GM12878 (cell line): ENCODE data around the gene CENPX. TPM values are rescaled to one million over a fixed set of nuclear protein-coding genes. Genes with fewer than 3 reads are reported as not detected.
A peak's percentile ranks its signal among the peaks of the same experiment; 100 is the strongest.

Experiments
- ATAC-seq: fragments of 200-7000 bp; cut with Tn5 transposase; 3 replicates; pipeline ENCODE4 v1.9.1; 2020; ENCODE audit warnings: mild to moderate bottlenecking, moderate library complexity
- BruUV-seq: library from RNA; stranded (reverse); fragments of 400-500 nt; replicated peaks from 2 replicates; lab custom pipeline; 2021; lab: Mats Ljungman, UMichigan
- CTCF ChIA-PET: fragments of 300-600 bp; sonication (Branson Sonifier 250); formaldehyde crosslinking; extraction: SDS; loops from one replicate; lab custom pipeline; 2021; ENCODE audit warnings: inconsistent platforms; lab: Yijun Ruan, JAX
- POLR2A ChIA-PET: fragments of 350-600 bp; formaldehyde crosslinking; extraction: SDS; loops from one replicate; lab custom pipeline; 2021; ENCODE audit warnings: inconsistent platforms; lab: Charles Lee
- RAD21 ChIA-PET: fragments of 300-600 bp; sonication (Branson Sonifier 250); formaldehyde crosslinking; loops from one replicate; lab custom pipeline; 2023; ENCODE audit warnings: antibody characterized with exemption; ENCODE audit not compliant: unreplicated experiment; lab: Charles Lee
- SMC1A ChIA-PET: fragments of 300-600 bp; sonication (Branson Sonifier 250); formaldehyde crosslinking; loops from one replicate; lab custom pipeline; 2023; ENCODE audit not compliant: unreplicated experiment, uncharacterized antibody; lab: Charles Lee
- DNase-seq: peaks from one replicate; pipeline ENCODE4 v3.0.0-alpha.2; 2011; ENCODE audit warnings: low read depth, low spot score
- FAIRE-seq: peaks from 3 replicates; lab custom pipeline; 2011; peaks lifted over from hg19 to GRCh38; lab: Jason Lieb, UNC
- H2AFZ ChIP-seq: 2 replicates; pipeline ENCODE4 v1.6.0; 2011; ENCODE audit warnings: low read depth, low read length, control low read depth; ENCODE audit not compliant: control insufficient read depth
- H3K27ac ChIP-seq: 2 replicates; pipeline ENCODE4 v1.5.1; 2011; ENCODE audit warnings: control low read depth; ENCODE audit not compliant: control insufficient read depth, insufficient read depth
- H3K27me3 ChIP-seq, 2 experiments: replicated peaks in 1 of 2; 2 replicates each; pipeline versions ENCODE4 v1.6.0 to v1.6.1; 2011; ENCODE audit warnings: low read length in 1 of 2; ENCODE audit not compliant: control insufficient read depth in 2 of 2, insufficient read depth in 2 of 2
- H3K36me3 ChIP-seq, 2 experiments: 2 replicates each; pipeline ENCODE4 v1.5.1; 2011; ENCODE audit warnings: low read length in 1 of 2; ENCODE audit not compliant: control insufficient read depth in 2 of 2, insufficient read depth in 2 of 2
- H3K4me1 ChIP-seq: 2 replicates; pipeline ENCODE4 v1.6.1; 2011; ENCODE audit warnings: mild to moderate bottlenecking, low read length, moderate library complexity, mixed read lengths; ENCODE audit not compliant: control insufficient read depth, insufficient read depth
- H3K4me2 ChIP-seq: 2 replicates; pipeline ENCODE4 v1.6.0; 2011; ENCODE audit warnings: control low read depth; ENCODE audit not compliant: control insufficient read depth, insufficient read depth
- H3K4me3 ChIP-seq: fragments of 200-600 bp; sonication (generic); 2 replicates; pipeline ENCODE4 v1.5.1; 2016
- H3K79me2 ChIP-seq: 2 replicates; pipeline ENCODE4 v1.6.0; 2011; ENCODE audit warnings: low read length; ENCODE audit not compliant: control insufficient read depth, insufficient read depth
- H3K9ac ChIP-seq: 2 replicates; pipeline ENCODE4 v1.8.0; 2011; ENCODE audit warnings: low read length, control low read depth, mixed read lengths; ENCODE audit not compliant: control insufficient read depth, insufficient read depth
- H3K9me3 ChIP-seq: replicated peaks from 3 replicates; pipeline ENCODE4 v1.5.1; 2011; ENCODE audit warnings: mild to moderate bottlenecking, low read length; ENCODE audit not compliant: control insufficient read depth, insufficient read depth
- H4K20me1 ChIP-seq: 2 replicates; pipeline ENCODE4 v1.6.0; 2011; ENCODE audit not compliant: control insufficient read depth, insufficient read depth
- BCL11A ChIP-seq: IDR thresholded peaks from 2 replicates; pipeline ENCODE4 v1.6.1; 2011; ENCODE audit warnings: low read depth, low read length
- BHLHE40 ChIP-seq, 2 experiments: fragments of 450-650 bp in 1 of 2; IDR thresholded peaks; 2 replicates each; pipeline ENCODE4 v1.6.1; 2011 to 2017; ENCODE audit warnings: low read depth in 2 of 2, borderline replicate concordance in 1 of 2, improper control_type of control experiment in 1 of 2, low read length in 1 of 2, mild to moderate bottlenecking in 1 of 2
- CHD2 ChIP-seq: IDR thresholded peaks from 2 replicates; pipeline ENCODE4 v1.6.1; 2011; ENCODE audit warnings: low read depth, low read length, improper control_type of control experiment, borderline replicate concordance
- LARP7 ChIP-seq: fragments of 450-650 bp; IDR thresholded peaks from 2 replicates; pipeline ENCODE4 v1.6.1; 2017; ENCODE audit warnings: mild to moderate bottlenecking
- MYC ChIP-seq: IDR thresholded peaks from 2 replicates; pipeline ENCODE4 v1.6.1; 2011; ENCODE audit warnings: mild to moderate bottlenecking, low read length, moderate library complexity, inconsistent platforms; ENCODE audit not compliant: insufficient read depth, insufficient replicate concordance, insufficient read length, severe bottlenecking
- NBN ChIP-seq: fragments of 450-650 bp; IDR thresholded peaks from 2 replicates; pipeline ENCODE4 v1.6.1; 2016
- SMAD1 ChIP-seq: fragments of 450-650 bp; IDR thresholded peaks from 2 replicates; pipeline ENCODE4 v1.6.1; 2018; ENCODE audit warnings: mild to moderate bottlenecking, low read depth; ENCODE audit not compliant: partially characterized antibody
- TCF12 ChIP-seq: IDR thresholded peaks from 2 replicates; pipeline ENCODE4 v1.6.1; 2011; ENCODE audit warnings: low read depth, mild to moderate bottlenecking, low read length
- WGBS: methylation state at CpG from one replicate; pipeline ENCODE4 v1.1.6; 2016; ENCODE audit warnings: low lambda C conversion rate; ENCODE audit not compliant: insufficient replicate concordance, insufficient coverage; ENCODE audit errors: missing lambda C conversion rate; 5-methylcytosine and 5-hydroxymethylcytosine counted together
- in situ Hi-C: fragments of 300-500 bp; cut with MboI; formaldehyde crosslinking; loops from 9 replicates; pipeline ENCODE4 v1.14.3; 2018; ENCODE audit warnings: mixed read lengths
- intact Hi-C: fragments of 100-400 bp; cut with micrococcal nuclease; formaldehyde crosslinking; loops from one replicate; pipeline ENCODE4 v1.14.2; 2022; ENCODE audit not compliant: unreplicated experiment
- polyA plus RNA-seq, 11 experiments: library from polyadenylated mRNA; depleted of rRNA in 4 of 11; unstranded in 6 of 11; stranded (reverse) in 5 of 11; fragments of >200 nt; fragmentation: Nextera tagmentation in 4 of 11; fragmentation: Illumina TruSeq in 1 of 11; extraction: Ambion mirVana in 4 of 11; extraction: Trizol in 1 of 11; gene quantifications; 1 replicate in 1 of 11; 2 replicates in 10 of 11; pipeline versions ENCODE4 v1.2.1 to v1.2.3, GENCODE V29; 2011 to 2016; ENCODE audit warnings: inconsistent platforms in 2 of 11, missing spikeins in 2 of 11, low read depth in 1 of 11
- total RNA-seq, 4 experiments: library from RNA; depleted of rRNA in 3 of 4; stranded (reverse); fragments of >200 nt in 3 of 4; fragmentation: Illumina TruSeq in 1 of 4; extraction: Trizol in 1 of 4; gene quantifications; 2 replicates each; pipeline versions ENCODE4 v1.2.1 to v1.2.3, GENCODE V29; 2013 to 2021
- TF ChIP-seq, protein P1 (sequence below): fragments of 450-650 bp; IDR thresholded peaks from 2 replicates; pipeline ENCODE4 v1.6.1; 2017; ENCODE audit warnings: mild to moderate bottlenecking, moderate library complexity

CENPX gene
- total and polyA plus RNA-seq, 10 of the 15 experiments (the other 5 are each of a cell fraction or from before 2014, with no cell fraction given) = 11.7 to 182 (median 71.9) TPM

DNA sequence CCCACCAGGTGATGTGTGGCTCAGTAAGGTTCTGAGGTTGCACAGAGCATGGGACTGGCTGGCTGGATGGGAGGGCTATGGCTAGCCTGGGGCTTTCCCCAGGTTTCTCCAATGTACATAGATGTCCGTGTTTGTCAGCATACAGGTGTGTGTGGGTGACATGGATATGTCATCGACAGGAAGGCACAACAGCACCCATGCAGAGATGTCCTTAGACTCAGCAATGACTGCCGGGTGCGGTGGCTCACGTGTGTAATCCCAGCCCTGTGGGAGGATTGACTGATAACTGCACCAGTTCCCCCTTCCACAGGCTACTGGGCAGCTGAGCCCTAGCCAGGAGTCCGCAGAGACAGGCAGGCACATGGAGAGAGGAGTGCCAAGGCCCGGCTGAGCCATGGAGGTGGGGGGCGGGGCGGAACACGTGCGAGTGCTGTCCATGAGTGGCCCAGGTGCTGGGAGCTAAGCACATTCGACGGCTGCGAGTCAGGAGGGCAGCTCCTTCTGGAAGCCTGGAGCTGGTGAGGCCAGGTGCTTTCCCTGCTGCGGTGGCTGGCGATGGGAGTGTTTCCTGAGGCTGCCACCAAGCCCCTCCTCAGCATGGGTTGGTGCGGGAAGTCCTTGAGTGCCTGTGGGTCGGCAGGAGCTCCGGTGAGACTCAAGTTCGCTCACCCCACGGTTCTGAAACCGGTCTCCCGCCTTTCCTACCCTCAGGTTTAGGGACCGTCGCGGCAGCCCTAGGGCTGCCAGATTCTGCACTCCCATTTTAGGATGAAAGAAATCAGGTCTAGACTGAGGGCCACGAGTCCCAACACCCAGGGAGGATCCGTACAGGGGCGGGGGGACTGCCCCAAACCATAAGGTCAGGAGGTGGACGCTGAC is 46.1 kb downstream of the CENPX start:
- ATAC-seq (peak; percentile 43), FAIRE-seq (no peak), DNase-seq (no peak)
- H3K27me3 ChIP-seq = no peaks in the 10 kb centered on the region
- 19% methylated on average over 30 of the region's 30 CpGs for WGBS
- TF ChIP-seq SMAD1 (peak; percentile 45), BHLHE40 (IDR thresholded peaks at IDR 0.05; ENCODE audit: borderline replicate concordance in 1 of 2, low read depth in 2 of 2, low read length in 1 of 2) (peak in 1 of 2 experiments; percentile 78; a peak in 2 of 4 replicates), TCF12 (0 out of 2 replicates have a peak, but pooled peaks have one; percentile 9), CHD2 (peak; percentile 32; the same call in 1 of the 2 replicates), LARP7 (no peak), MYC (peak; percentile 40), BCL11A (no peak), NBN (0 out of 2 replicates have a peak, but pooled peaks have one; percentile 41)
- TF ChIP-seq, protein P1, sequence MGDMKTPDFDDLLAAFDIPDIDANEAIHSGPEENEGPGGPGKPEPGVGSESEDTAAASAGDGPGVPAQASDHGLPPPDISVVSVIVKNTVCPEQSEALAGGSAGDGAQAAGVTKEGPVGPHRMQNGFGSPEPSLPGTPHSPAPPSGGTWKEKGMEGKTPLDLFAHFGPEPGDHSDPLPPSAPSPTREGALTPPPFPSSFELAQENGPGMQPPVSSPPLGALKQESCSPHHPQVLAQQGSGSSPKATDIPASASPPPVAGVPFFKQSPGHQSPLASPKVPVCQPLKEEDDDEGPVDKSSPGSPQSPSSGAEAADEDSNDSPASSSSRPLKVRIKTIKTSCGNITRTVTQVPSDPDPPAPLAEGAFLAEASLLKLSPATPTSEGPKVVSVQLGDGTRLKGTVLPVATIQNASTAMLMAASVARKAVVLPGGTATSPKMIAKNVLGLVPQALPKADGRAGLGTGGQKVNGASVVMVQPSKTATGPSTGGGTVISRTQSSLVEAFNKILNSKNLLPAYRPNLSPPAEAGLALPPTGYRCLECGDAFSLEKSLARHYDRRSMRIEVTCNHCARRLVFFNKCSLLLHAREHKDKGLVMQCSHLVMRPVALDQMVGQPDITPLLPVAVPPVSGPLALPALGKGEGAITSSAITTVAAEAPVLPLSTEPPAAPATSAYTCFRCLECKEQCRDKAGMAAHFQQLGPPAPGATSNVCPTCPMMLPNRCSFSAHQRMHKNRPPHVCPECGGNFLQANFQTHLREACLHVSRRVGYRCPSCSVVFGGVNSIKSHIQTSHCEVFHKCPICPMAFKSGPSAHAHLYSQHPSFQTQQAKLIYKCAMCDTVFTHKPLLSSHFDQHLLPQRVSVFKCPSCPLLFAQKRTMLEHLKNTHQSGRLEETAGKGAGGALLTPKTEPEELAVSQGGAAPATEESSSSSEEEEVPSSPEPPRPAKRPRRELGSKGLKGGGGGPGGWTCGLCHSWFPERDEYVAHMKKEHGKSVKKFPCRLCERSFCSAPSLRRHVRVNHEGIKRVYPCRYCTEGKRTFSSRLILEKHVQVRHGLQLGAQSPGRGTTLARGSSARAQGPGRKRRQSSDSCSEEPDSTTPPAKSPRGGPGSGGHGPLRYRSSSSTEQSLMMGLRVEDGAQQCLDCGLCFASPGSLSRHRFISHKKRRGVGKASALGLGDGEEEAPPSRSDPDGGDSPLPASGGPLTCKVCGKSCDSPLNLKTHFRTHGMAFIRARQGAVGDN = peak; percentile 80
- no peaks in the 10 kb centered on the region for H4K20me1 ChIP-seq
- H3K4me1 ChIP-seq = peaks cover 14% of the 10 kb centered on the region
- H3K4me2 ChIP-seq = peak overlapping the region; percentile 99
- no peaks in the 10 kb centered on the region; the same call in 1 of the 2 replicates for H3K79me2 ChIP-seq
- BruUV-seq = TSS peak; percentile 85
- H3K27ac ChIP-seq = peak overlapping the region; percentile 87
- POLR2A ChIA-PET = interaction anchor here (0.6 to 2.4 kb wide), 6 partner anchors 9 to 320 kb away, joined by 3 to 18 read pairs (median 3); partner anchors contain the start of genes CENPX and LRRC45
- H3K36me3 ChIP-seq = no peaks in the 10 kb centered on the region; a peak in 1 of 4 replicates
- intact Hi-C loops (no loop called here), in situ Hi-C loops (no loop called here)
- CTCF ChIA-PET = interaction anchor here (0.6 to 1.9 kb wide), 6 partner anchors 17 to 45 kb away, joined by 3 to 6 read pairs (median 4); no protein-coding TSS in a partner anchor
- SMC1A ChIA-PET = interaction anchor here (1.6 kb wide), 1 partner anchor 9 kb away, joined by 4 read pairs; no protein-coding TSS in a partner anchor
- H3K9me3 ChIP-seq = peaks cover 2% of the 10 kb centered on the region; the same call in 2 of the 3 replicates
- peak overlapping the region; percentile 61 for H2AFZ ChIP-seq
- H3K4me3 ChIP-seq = peak overlapping the region; percentile 87
- H3K9ac ChIP-seq = peak overlapping the region; percentile 92
- RAD21 ChIA-PET = no interaction called here
